ENCODE data around the gene ARID1B.

GRCh38 chr6:157008568-157008967 lies 231.4 kb downstream of the ARID1B start:
- TF ChIP-seq CTCF (IDR thresholded peaks at IDR 0.05; ENCODE audit: insufficient read depth, low read depth, low read length) (no peak), EZH2 (IDR thresholded peaks at IDR 0.05; ENCODE audit: insufficient read depth, low read length) (no peak)

Data from astrocyte (in vitro differentiated cells and primary cell).